ENCODE results near the gene E2F6. TPM values are rescaled to one million over a fixed set of nuclear protein-coding genes. Genes with fewer than 3 reads are reported as not detected.
"Not testable (repeated sequence)": the region's sequence is repeated elsewhere in the genome, so short reads cannot be mapped to it uniquely, and the experiment has no call there.

Gene E2F6
- total and polyA plus RNA-seq, 10 of the 15 experiments (the other 5 are each of a cell fraction or from before 2014, with no cell fraction given), result 4.2 to 15.5 (median 11.3) TPM

DNA sequence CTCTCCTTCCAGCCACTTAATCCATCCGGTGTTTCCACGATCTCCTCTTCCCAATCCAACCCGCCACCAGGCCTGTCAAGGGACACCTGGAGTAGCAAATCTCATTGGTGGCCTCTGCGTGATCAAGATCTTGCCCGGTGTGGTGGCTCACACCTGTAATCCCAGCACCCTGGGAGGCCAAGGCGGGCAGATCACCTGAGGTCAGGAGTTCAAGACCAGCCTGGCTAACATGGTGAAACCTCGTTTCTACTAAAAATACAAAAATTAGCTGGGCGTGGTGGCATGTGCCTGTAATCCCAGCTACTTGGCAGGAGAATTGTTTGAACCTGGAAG, 60.9 kb downstream of the E2F6 start:
- H3K4me3 ChIP-seq; H2AFZ ChIP-seq (ENCODE audit: control insufficient read depth, low read depth, low read length); H3K4me1 ChIP-seq (ENCODE audit: control insufficient read depth, insufficient read depth, low read length); H3K36me3 ChIP-seq (ENCODE audit: control insufficient read depth in 2 of 2, insufficient read depth in 2 of 2, low read length in 1 of 2); H3K27me3 ChIP-seq (replicated peaks in 1 of 2; ENCODE audit: control insufficient read depth in 2 of 2, insufficient read depth in 2 of 2, low read length in 1 of 2); H3K9me3 ChIP-seq (replicated peaks; ENCODE audit: control insufficient read depth, insufficient read depth, low read length); FAIRE-seq; in situ Hi-C loops (cut with MboI); DNase-seq (ENCODE audit: low read depth, low spot score); H3K9ac ChIP-seq (ENCODE audit: control insufficient read depth, insufficient read depth, low read length); intact Hi-C loops (cut with micrococcal nuclease; ENCODE audit: unreplicated experiment); H3K79me2 ChIP-seq (ENCODE audit: control insufficient read depth, insufficient read depth, low read length); H3K4me2 ChIP-seq (ENCODE audit: control insufficient read depth, insufficient read depth); ATAC-seq; RAD21 ChIA-PET (ENCODE audit: unreplicated experiment); H4K20me1 ChIP-seq (ENCODE audit: control insufficient read depth, insufficient read depth); H3K27ac ChIP-seq (ENCODE audit: control insufficient read depth, insufficient read depth); BruUV-seq (replicated peaks): not testable (repeated sequence)
- SMC1A ChIA-PET (ENCODE audit: uncharacterized antibody, unreplicated experiment), result interaction anchor here (0.8 kb wide), 1 partner anchor 1331 kb away, joined by 3 read pairs; no protein-coding TSS in a partner anchor
- POLR2A ChIA-PET, result interaction anchor here (0.6 kb wide), 1 partner anchor 368 kb away, joined by 3 read pairs; no protein-coding TSS in a partner anchor
- CTCF ChIA-PET, result interaction anchor here (0.8 to 1.0 kb wide), 2 partner anchors 16 to 171 kb away, joined by 3 read pairs; no protein-coding TSS in a partner anchor
- WGBS (ENCODE audit: insufficient coverage, insufficient replicate concordance, low lambda C conversion rate, missing lambda C conversion rate), result 62% methylated on average over 8 of the region's 8 CpGs

DNA sequence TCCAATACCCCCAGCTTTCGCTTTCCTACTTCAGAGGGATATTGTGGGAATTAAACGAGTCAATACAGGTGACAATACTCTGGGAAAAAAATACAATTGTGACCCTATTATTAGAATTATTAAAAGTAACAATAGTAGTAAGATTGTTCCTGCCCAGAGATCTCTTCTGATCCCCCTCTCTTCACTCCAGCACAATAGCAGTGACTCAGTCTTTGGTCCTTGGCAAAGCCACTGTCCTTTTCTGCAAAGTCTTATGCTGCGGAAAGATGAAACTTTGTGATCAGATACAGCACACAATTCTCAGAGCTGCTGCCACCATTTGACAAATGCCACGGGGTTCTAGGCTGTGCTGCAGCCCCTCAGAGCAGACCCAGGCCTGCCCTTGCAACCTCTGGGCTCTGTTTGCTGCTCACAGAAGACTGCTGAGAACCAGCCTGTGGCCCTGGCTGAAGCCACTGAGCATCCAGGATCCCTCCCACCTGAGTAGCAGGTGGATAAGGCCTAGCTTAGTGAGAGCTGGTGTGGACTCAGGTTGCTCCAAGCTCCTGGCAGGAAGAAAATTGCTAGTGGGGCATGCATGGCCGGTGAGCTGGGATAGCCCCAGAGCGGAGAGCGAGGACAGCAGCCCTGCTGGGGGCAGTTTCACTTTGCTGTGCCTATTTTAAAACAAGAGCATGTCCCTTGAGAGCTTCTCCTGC, 61.4 kb downstream of the E2F6 start:
- ChIA-PET RAD21 (ENCODE audit: unreplicated experiment) (no interaction called here), SMC1A (ENCODE audit: uncharacterized antibody, unreplicated experiment) (no interaction called here), POLR2A (interaction anchor here (0.6 kb wide), 1 partner anchor 369 kb away, joined by 3 read pairs; no protein-coding TSS in a partner anchor), CTCF (interaction anchor here (0.8 to 1.0 kb wide), 2 partner anchors 15 to 170 kb away, joined by 3 read pairs; no protein-coding TSS in a partner anchor)
- 53% methylated on average over 7 of the region's 7 CpGs for WGBS (ENCODE audit: insufficient coverage, insufficient replicate concordance, low lambda C conversion rate, missing lambda C conversion rate)
- FAIRE-seq (no peak), DNase-seq (ENCODE audit: low read depth, low spot score) (no peak), ATAC-seq (no peak)
- Histone ChIP-seq H3K27ac (ENCODE audit: control insufficient read depth, insufficient read depth) (no peak overlapping the region), H2AFZ (ENCODE audit: control insufficient read depth, low read depth, low read length) (no peak overlapping the region), H3K4me1 (ENCODE audit: control insufficient read depth, insufficient read depth, low read length) (no peaks in the 10 kb centered on the region), H3K9ac (ENCODE audit: control insufficient read depth, insufficient read depth, low read length) (no peak overlapping the region), H3K27me3 (replicated peaks in 1 of 2; ENCODE audit: control insufficient read depth in 2 of 2, insufficient read depth in 2 of 2, low read length in 1 of 2) (no peaks in the 10 kb centered on the region), H3K4me3 (no peak overlapping the region), H3K9me3 (replicated peaks; ENCODE audit: control insufficient read depth, insufficient read depth, low read length) (no peaks in the 10 kb centered on the region), H3K36me3 (ENCODE audit: control insufficient read depth in 2 of 2, insufficient read depth in 2 of 2, low read length in 1 of 2) (no peaks in the 10 kb centered on the region), H3K79me2 (ENCODE audit: control insufficient read depth, insufficient read depth, low read length) (no peaks in the 10 kb centered on the region), H3K4me2 (ENCODE audit: control insufficient read depth, insufficient read depth) (no peak overlapping the region), H4K20me1 (ENCODE audit: control insufficient read depth, insufficient read depth) (no peaks in the 10 kb centered on the region)
- intact Hi-C loops (cut with micrococcal nuclease; ENCODE audit: unreplicated experiment), result no loop called here
- in situ Hi-C loops (cut with MboI), result no loop called here
- BruUV-seq (replicated peaks), result no TSS peak
- TF ChIP-seq CHD2 (IDR thresholded peaks at IDR 0.05; ENCODE audit: borderline replicate concordance, low read depth, low read length), result no peak
- TF ChIP-seq NFYB (IDR thresholded peaks at IDR 0.05; ENCODE audit: insufficient read depth, low read depth, low read length), result no peak
- TF ChIP-seq STAT3 (IDR thresholded peaks at IDR 0.05; ENCODE audit: low read depth, low read length), result no peak
- no peak for TF ChIP-seq ZNF622 (IDR thresholded peaks at IDR 0.05)
- no peak for TF ChIP-seq SUPT20H (IDR thresholded peaks at IDR 0.05; ENCODE audit: borderline replicate concordance, control insufficient read depth, low read depth, low read length)
- no peak for TF ChIP-seq MLLT1 (IDR thresholded peaks at IDR 0.05)
- no peak for TF ChIP-seq ZNF24 (IDR thresholded peaks at IDR 0.05)
- no peak for TF ChIP-seq MEF2B (IDR thresholded peaks at IDR 0.05; ENCODE audit: partially characterized antibody, poor library complexity, severe bottlenecking)
- TF ChIP-seq YBX1 (IDR thresholded peaks at IDR 0.05), result no peak
- TF ChIP-seq BHLHE40 (IDR thresholded peaks at IDR 0.05; ENCODE audit: borderline replicate concordance in 1 of 2, low read depth in 2 of 2, low read length in 1 of 2), result no peak
- TF ChIP-seq EGR1 (IDR thresholded peaks at IDR 0.05; ENCODE audit: borderline replicate concordance in 1 of 2, low read depth in 2 of 2, low read length in 2 of 2), result no peak
- no peak for TF ChIP-seq E4F1 (IDR thresholded peaks at IDR 0.05; ENCODE audit: borderline replicate concordance, partially characterized antibody)
